ENCODE data around the gene ASTN1. TPM values are rescaled to one million over a fixed set of nuclear protein-coding genes. Genes with fewer than 3 reads are reported as not detected.
"Not testable (repeated sequence)": the region's sequence is repeated elsewhere in the genome, so short reads cannot be mapped to it uniquely, and the experiment has no call there.

Gene ASTN1
- polyA plus RNA-seq, 3 donors: 0.17 to 0.33 TPM; not detected in 1

- whole genome bisulfite sequencing, 3 donors: 76 to 87% (median 84%) methylated on average over 4 of the region's 4 CpGs
Measured at GRCh38 chr1:177124577-177125278, 39.8 kb downstream of the ASTN1 start.

GRCh38 chr1:177122461-177123251 is 41.9 kb downstream of the ASTN1 start:
- WGBS, 3 donors: 78 to 88% (median 87%) methylated on average over 12 of the region's 12 CpGs

More at GRCh38 chr1:177124577-177125278, 39.8 kb downstream of the ASTN1 start:
- no peak overlapping the region for H3K27ac ChIP-seq (ENCODE audit: low read depth, low read length)

GRCh38 chr1:177119311-177119710 is 45.2 kb downstream of the ASTN1 start:
- WGBS, 3 donors: 50 to 64% (median 58%) methylated on average over 4 of the region's 4 CpGs
- no peak overlapping the region for H3K27ac ChIP-seq (ENCODE audit: low read depth, low read length)

More at GRCh38 chr1:177122461-177123251, 41.9 kb downstream of the ASTN1 start:
- H3K27ac ChIP-seq (ENCODE audit: low read depth, low read length): no peak overlapping the region

GRCh38 chr1:177118901-177119300 is 45.6 kb downstream of the ASTN1 start:
- WGBS, 3 donors: 75 to 80% (median 77%) methylated on average over 4 of the region's 4 CpGs
- no peak overlapping the region for H3K27ac ChIP-seq (ENCODE audit: low read depth, low read length)

GRCh38 chr1:177116941-177117340 is 47.6 kb downstream of the ASTN1 start:
- WGBS, 3 donors: 70 to 82% (median 81%) methylated on average over 4 of the region's 4 CpGs
- H3K27ac ChIP-seq (ENCODE audit: low read depth, low read length): no peak overlapping the region

- H3K27ac ChIP-seq (ENCODE audit: low read depth, low read length): no peak overlapping the region
- 74 to 84% (median 79%) methylated on average over 4 of the region's 4 CpGs for WGBS, 3 donors
Measured at GRCh38 chr1:177106614-177107365, 57.7 kb downstream of the ASTN1 start.

- WGBS, 3 donors: 50 to 80% (median 57%) methylated on average over 1 of the region's 1 CpG
- H3K27ac ChIP-seq (ENCODE audit: low read depth, low read length): no peak overlapping the region
Measured at GRCh38 chr1:177106196-177106595, 58.3 kb downstream of the ASTN1 start.

GRCh38 chr1:177103005-177103852 is 61.3 kb downstream of the ASTN1 start:
- 71 to 75% (median 73%) methylated on average over 2 of the region's 2 CpGs for WGBS, 3 donors
- H3K27ac ChIP-seq (ENCODE audit: low read depth, low read length): no peak overlapping the region

GRCh38 chr1:177092001-177092400 is 72.5 kb downstream of the ASTN1 start:
- H3K27ac ChIP-seq (ENCODE audit: low read depth, low read length): no peak overlapping the region

- whole genome bisulfite sequencing, 3 donors: 57 to 70% (median 57%) methylated on average over 1 of the region's 1 CpG
- no peak overlapping the region for H3K27ac ChIP-seq (ENCODE audit: low read depth, low read length)
Measured at GRCh38 chr1:177091040-177091439, 73.5 kb downstream of the ASTN1 start.

GRCh38 chr1:177088966-177089365 is 75.5 kb downstream of the ASTN1 start:
- 49 to 70% (median 64%) methylated on average over 5 of the region's 5 CpGs for WGBS, 3 donors
- H3K27ac ChIP-seq (ENCODE audit: low read depth, low read length): no peak overlapping the region

GRCh38 chr1:177082855-177083693 is 81.4 kb downstream of the ASTN1 start:
- H3K27ac ChIP-seq (ENCODE audit: low read depth, low read length): no peak overlapping the region
- WGBS, 3 donors: 72 to 73% (median 72%) methylated on average over 5 of the region's 5 CpGs

GRCh38 chr1:177080564-177080963 is 83.9 kb downstream of the ASTN1 start:
- WGBS, 3 donors: 67 to 80% (median 70%) methylated on average over 4 of the region's 4 CpGs
- H3K27ac ChIP-seq (ENCODE audit: low read depth, low read length): no peak overlapping the region

GRCh38 chr1:177077734-177078499 is 86.6 kb downstream of the ASTN1 start:
- 67 to 84% (median 76%) methylated on average over 4 of the region's 4 CpGs for WGBS, 3 donors
- no peak overlapping the region for H3K27ac ChIP-seq (ENCODE audit: low read depth, low read length)

- WGBS, 3 donors: 77 to 91% (median 89%) methylated on average over 8 of the region's 8 CpGs
- no peak overlapping the region for H3K27ac ChIP-seq (ENCODE audit: low read depth, low read length)
Measured at GRCh38 chr1:177077006-177077405, 87.5 kb downstream of the ASTN1 start.

- H3K27ac ChIP-seq (ENCODE audit: low read depth, low read length): not testable (repeated sequence)
- WGBS, 3 donors: 91 to 92% (median 92%) methylated on average over 3 of the region's 3 CpGs
Measured at GRCh38 chr1:177074811-177075210, 89.7 kb downstream of the ASTN1 start.

GRCh38 chr1:177069490-177069889 is 95.0 kb downstream of the ASTN1 start:
- WGBS, 3 donors: 39 to 65% (median 64%) methylated on average over 3 of the region's 3 CpGs
- no peak overlapping the region for H3K27ac ChIP-seq (ENCODE audit: low read depth, low read length)
